GM21528 (cell line): ENCODE measurements around the gene ME3.

Experiments used
- ATAC-seq: cut with Tn5 transposase; IDR thresholded peaks from one replicate; pipeline ENCODE4 v1.9.1; 2021; ENCODE audit warnings: mild to moderate bottlenecking, moderate library complexity; ENCODE audit not compliant: unreplicated experiment, low FRiP score

The ME3 gene

DNA sequence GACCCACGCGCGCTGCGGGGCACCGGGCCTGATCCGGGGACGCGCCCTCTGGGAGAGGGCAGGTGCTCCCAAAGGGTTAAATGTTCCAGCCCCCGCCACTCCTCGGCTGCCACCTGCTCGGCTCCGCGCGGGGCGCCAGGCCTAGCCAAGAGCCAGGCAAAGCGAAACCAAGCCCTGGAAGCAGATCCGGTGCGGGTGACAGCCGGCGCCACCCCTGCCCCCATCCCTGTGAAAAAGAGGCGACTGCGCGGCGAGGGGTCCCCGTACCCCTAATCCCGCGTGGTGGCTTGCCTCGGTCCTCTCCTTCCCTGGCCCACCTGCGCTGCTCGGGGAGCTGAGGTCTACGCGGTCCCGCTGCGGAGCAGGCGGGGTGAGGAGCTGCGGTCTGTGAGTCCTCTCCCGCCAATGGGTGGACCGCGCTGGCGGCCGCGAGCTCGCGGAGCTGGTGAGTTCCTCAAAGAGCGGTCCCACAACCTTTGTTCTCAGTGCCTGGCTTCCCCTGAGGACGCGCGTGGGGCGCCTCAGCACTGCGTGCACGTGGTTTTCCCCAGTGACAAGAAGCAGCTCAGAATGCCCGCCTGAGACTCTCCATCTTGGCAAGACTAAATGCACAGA, at the start of gene ME3:
ME3 (minus strand) TSS at position 610 of the 615 bp plus-strand sequence.
- ATAC-seq, result no peak

DNA sequence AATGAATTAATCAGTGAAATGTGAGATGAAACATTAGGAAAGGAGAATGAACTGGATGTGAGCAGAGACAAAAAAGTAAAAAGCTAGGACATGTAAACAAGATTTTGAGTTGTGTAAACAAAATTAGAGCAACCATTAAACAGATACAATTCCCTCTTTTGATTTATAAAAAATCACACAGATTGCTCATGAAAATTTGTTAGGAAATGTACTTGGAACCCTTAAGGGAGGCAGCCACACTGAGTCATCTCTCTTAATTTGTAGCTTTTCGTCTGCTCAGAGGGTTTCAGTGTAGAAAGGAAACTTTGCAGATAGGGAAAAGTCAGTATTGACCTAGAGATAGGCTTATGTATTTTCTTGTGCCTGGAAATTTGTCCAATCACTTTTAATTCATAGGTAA, 49.6 kb upstream of the ME3 start:
- no peak for ATAC-seq

DNA sequence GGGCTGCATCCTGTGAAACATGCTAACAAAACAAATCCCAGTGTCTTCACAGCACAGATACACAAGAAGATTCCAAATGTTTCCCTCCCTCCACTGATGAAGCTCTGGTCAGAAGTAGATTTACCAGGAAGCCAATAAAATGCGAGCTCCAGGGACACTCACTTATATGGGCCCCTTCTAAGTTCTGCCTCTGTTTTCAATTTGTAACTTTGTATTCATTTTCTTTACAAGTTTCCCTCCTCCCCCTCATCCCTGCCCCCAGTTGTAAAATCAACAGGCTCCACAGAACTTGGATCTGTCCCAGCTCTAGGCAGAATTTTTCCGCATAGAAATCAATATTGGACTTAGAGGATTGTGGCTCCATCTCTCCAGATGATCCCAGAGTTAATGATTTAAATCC, 48.1 kb upstream of the ME3 start:
- no peak for ATAC-seq

DNA sequence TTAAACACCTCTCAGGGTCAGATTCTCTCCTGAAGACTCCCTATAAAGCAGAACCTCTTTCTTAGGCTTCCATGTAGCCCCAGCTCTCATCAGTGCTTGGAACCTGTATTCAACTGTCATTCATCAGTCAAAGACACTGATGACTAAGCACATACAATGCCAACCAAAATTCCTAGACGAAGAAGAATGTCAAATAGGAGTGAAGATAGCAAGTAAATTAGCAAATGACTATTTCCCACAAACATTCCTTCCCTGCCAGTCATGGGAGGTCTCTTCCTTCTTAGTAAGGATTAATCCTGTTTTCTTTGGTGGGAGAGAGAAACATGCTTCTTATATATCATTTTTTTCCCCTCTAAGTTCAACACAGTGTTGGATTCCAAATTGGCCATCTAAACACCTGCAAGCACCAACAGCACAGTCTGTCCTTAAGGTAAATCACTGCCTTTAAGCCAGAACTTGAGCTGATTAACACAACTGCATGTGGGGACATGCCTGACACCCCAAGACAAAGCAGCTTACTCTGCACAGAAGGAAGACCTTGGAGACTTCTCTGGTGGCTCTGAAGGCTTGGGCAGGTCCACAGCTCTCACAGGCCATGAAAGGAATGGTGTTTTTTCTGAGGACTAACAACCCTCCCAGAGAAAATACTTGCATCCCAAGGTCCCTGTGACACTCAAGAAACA, 47.5 kb upstream of the ME3 start:
- no peak for ATAC-seq

DNA sequence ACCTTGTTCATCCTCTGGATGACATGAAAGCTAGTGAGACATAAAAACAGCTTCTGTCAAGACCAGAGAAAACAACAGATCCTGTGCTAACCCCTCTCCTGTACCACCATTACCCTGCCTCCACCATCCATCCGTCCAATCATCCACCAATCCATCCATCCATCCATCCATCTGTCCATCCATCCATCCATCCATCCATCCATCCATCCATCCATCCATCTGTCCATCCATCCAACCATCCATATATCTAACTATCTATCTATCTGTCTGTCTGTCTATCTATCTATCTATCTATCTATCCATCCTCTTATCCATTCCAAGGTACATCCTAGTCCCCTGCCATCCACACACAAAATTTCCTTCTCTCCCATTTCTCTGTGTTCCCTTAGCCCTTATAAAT, 46.6 kb upstream of the ME3 start:
- no peak for ATAC-seq

DNA sequence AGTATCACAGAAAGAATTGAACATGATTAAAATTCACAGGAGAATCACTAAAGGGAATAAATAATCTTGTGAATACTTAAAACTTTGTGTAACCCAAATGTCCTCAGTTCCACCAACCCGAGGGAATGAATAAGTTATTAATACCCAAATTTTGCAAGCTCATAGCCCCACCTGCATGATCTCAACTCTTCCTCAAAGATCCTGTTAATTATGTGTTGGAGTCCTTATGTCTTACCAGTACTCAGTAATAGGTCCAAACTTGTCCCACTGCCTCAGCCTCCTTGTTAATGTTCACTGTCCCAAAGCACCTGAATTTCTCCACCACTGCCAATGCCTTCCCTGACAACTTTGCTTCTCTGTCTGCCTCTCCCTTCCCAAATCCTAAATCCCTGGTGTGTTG, 46.1 kb upstream of the ME3 start:
- no peak for ATAC-seq

DNA sequence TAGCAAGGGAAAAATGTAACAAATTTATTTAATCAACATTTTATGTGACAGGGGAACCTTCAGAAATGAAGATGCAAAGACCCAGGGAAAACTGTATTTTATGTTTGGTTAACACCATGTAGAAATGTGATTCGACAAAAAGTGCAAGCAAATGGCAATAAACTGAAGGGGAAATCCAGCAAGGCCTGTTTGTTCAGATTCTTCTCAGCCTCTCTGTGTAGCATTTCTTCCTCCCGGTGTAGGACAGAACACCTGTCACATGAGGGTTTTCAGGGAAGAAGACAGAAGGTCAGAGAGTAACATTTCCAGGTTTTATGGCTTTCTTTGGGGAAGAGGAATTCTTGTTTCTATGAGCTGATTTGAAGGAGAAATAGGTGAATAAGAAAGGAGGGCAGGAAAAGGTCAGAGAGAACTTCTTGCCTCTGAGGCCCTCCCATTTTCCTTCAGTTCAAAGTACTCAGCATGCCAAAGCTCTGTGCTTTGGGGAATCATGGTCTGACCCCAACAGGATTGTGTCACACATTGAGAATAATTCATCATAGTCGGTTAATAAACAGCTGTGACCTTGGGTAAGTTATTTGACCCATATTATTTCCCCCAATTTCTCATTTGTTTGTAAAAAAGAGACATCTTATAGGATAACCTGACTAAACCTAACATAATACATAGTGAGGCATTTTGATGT, 45.5 kb upstream of the ME3 start:
- ATAC-seq, result no peak

DNA sequence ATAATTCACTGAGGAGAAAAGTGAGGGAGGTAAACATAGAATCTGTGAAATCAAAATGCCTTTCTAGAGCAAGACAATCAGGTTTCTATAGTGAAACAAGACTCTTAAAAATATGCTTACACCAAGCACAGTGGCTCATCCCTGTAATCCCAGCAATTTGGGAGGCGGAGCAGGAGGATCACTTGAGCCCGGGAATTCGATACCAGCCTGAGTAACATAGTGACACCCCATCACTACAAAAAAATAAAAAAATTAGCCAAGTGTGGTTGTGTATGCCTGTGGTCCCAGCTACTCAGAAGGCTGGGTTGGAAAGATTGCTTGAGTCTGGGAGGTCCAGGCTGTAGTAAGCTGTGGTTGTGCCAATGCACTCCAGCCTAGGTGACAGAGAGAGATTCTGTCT, 43.2 kb upstream of the ME3 start:
- no peak for ATAC-seq

DNA sequence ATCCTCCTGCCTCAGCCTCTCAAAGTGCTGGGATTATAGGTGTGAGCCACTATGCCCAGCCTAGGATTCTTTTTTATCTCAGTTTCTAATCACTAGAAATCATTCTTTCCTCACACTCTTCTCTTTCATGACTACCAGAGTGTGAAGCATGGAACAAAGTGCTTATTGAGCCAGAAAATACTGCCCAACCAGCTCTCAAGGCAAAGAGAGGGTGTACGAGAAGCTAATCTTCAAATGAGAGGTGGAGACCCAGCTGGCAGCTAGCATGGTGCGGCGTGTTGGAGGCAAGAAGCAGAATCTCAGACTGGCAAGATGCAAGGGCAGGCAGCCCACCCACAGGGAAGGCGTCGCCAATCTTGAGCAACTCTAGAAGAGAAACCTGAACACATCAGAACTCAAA, 41.1 kb upstream of the ME3 start:
- ATAC-seq, result no peak

DNA sequence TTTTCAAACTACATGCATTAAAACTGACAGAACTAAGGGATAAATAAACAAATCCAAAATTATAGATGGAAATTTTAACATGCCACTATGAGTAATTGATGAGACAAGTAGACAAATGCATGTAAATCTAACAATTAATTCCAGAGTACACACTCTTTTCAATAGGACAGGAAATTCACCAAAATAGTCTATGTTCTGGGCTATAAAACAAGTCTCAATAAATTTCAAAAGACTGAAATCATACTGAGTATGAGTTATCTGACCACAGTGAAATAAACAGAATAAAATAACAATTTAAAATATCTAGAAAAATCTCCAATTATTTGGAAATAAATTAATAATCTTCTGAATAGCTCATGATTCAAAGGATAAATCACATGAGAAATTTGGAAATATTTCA, 38.5 kb upstream of the ME3 start:
- no peak for ATAC-seq

DNA sequence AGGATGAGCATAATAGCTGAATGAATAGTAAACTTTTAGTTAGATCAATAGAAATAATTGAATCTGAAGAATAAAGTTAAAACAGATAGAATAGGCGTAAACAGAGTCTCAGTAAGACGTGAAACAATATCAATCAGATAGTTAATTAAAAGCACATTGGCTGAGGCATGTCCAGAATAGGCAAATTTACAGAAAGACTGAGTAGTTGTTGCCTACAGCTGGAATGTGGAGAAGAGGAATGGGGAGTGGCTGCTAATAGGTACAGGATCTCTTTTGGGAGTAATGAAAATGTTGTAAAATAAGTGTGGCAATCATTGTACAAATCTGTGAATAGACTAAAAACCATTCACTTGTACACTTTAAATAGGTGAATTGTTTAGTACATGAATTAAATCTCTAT, 36.3 kb upstream of the ME3 start:
- ATAC-seq, result no peak

DNA sequence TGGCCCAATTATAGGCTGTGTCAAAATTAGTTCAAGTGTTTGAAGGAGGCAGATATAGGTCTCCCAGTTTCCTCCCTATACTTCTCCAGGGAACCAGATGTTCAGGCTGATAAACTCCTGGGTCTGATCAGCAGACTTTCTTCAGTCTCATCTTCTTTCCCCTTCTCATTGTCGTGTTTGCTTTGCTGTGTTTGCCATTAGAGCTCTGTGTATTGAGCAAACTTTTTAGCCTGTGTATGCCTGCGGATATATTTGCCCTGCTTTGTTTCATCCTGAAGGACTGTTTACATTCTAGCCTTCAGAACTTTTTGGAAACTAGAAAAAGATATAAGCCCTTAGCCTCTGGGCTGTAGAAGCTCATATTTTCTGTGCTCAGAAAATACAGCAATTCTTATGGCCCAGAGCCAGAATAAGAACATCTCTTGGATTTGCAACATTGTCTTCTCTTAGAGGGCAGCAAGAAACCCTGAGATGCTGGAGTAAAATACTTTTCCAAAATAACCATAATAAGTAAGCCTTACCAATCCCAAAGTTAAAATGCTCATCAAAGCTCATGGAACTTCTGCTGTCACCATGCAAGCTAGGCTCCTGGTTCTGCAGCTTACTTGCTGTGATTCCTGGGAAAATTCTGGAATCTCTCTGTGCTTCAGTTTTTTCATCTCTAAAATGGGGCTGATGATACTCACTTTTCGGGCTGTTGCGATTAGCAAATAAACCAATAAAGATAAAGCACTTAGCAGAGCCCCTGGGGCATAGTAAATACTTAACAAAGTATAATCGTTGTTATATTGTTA, 34.1 kb upstream of the ME3 start:
- ATAC-seq, result no peak

DNA sequence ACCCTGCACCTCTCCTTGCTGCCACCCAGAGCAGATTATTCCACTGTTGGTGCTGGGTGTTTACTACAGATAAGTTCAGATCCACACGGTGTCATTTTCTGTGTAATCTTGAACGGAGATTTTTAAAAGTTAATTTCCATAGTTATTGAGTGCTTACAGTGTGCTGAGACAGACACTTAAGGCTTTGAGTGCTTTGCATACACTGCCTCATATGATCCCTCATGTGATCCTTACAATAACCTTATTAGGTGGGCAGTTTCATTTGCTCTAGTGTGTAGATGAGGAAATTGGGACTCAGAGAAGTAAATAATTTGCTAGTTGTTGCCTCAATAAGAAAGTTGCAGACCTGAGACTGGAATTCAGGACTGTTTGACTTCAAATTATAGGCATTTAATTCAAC, 32.3 kb upstream of the ME3 start:
- no peak for ATAC-seq

DNA sequence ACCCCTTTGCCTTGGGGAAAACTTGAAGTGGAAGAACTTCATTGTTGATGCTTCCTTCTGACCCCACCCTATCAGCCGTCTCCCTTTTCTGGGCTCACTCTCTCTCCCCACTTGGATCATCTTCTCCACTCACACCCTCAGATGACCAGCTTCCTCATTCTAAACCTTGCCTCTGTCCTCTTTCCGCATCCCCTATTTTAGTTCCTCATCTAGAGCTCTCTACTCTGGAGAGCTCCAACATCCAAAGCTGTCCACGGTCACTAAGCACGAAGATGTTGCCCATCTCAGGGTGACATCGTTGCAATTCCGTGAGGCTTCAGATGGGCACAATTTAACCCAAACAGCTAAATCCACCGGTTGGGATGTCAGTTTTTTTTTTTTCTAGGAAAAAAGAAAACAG, 31.6 kb upstream of the ME3 start:
- ATAC-seq, result no peak

DNA sequence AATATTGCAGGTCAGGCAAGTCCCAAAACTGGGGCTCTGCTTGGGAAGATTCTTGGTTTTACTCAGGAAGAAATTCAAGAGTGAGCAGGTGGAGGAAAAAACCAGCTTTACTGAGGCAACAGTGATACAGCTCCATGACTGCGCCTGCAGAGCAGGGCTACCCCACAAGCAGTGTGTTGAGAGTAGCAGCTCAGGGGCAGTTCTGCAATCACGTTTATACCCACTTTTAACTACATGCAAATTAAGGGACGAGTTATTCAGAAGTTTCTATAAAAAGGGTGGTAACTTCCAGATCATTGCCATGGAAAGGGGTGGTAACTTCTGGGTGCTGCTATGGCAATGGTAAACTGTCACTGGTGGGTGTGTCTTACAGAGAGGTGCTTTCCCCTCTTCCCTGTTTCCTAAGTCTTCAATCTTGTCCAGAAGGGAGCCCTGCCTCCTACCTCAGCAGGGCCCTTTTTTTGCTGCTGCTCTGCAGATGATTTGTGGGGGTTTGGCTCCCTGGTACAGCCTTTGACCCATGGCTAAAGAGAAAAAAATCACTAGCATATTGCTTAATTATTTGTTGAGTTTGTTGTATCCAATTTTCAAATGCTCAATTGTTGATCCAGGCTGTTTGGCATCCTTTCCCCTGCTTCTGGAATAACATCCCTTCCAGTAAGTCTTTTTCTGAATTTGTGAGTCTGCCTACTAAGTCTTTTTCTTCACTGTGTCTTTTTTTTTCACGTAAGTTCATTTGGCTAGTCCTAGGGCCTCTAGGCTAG, 30.0 kb upstream of the ME3 start:
- ATAC-seq, result no peak

DNA sequence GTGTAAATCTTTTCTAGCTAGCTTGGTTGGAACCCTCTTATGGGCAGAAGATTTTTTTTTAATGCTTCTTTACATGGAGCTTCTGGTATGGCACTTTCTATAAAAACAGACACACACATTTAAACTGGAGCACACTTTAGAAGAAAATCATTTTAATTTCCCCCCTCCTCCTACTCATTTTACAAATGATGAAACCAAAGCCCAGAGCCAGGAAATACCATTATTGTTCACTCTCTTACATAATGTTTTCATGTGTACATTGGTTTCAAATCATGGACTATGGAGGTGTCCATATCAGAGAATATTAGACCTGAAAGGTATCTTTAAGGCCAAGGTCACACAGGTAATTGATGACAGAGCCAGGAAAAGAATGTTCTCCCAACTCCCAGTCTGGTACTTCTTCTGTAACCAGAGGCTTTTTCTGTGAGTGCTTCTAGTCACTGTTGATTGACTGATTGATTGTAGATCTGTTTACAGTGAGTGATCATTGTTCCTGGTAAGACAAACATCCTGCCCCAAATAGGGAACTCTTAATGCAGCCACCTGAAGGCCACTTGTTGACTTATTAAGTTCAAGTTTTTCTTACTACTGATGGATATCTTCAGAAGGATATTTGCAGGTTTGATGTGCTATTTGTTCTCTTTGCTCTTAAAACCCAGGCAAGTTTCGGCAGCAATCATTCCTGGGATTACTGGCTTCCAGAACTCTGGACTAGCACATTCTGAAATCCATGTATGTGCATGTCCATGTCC, 26.8 kb upstream of the ME3 start:
- ATAC-seq, result no peak

DNA sequence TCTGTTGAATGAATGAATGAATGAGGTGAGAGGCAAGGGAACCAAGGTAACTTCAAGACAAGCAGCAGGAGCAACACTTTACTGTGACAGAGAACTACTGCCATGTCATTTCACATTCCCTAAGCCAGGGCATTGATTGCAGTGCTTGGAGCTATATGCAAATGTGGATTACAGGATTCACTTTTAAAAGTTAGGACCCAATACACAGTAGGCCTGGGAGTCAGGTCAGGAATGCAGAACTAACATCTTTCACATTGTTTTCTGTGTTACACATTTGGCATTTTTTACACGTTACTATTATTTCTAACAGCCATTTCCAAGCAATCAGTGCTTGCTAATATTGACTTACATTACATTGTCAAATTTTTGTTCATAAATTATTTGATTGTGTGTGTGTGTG, 26.2 kb upstream of the ME3 start:
- no peak for ATAC-seq

DNA sequence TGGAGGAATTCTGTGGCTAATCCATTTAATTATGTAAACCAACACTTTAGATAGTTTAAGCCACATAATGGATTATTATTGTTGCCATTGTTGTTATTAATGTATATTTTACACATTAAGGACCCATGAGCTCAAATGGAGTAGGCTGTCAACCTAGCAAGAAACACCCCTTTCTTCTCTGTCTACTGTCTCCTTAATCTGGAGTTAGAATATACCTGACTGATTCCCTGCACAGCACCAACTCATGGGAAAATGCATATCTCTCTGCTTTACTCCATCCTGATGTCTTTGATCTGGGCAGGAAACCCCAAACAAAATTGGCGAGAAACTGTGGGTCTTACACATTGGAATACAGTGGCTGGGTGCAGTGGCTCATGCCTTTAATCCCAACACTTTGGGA, 24.0 kb upstream of the ME3 start:
- ATAC-seq, result no peak

DNA sequence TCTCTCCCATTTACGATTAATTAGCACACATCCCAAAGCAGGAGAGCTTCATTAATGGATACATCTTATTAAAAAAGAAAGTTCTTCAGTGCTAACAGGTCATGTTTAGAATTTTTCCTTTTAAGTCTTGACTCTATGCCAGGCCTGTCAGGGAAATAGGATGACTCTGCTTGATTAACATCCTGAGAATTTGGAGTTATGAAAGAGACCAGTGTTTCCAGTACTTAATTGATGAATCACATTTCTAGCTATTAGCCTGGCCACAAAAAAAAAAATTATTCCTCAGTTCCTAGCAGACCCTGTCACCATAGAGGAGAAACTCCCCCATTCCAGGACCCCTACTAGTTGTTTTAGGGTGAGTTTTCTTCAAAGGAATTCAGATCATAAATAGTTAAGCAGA, 23.6 kb upstream of the ME3 start:
- no peak for ATAC-seq

DNA sequence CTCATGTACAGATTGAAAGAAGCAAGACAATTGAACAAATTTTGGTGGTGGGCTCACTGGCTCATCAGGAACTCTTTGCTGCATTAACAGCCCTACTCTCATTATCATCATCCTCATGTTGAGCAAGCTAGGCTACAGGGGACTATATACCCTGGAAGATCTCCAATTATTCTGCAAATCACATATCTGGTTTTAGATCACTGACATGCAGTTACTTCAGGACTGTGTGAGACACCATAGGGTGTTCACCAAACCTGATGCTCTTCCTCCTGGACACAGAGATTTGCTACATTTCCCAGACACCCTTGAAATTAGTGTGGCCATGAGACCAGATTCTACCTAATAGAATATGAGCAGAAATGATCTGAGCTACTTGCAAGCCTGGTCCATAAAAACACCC, 23.0 kb upstream of the ME3 start:
- no peak for ATAC-seq
